RWPE1 (cell line): ENCODE data around the gene CLEC4G.
"Not testable (repeated sequence)": the region's sequence is repeated elsewhere in the genome, so short reads cannot be mapped to it uniquely, and the experiment has no call there.

ENCODE experiments used
- CTCF ChIA-PET: fragments of 350-600 bp; sonication (Branson Sonifier 250); formaldehyde crosslinking; extraction: SDS; loops from one replicate; lab custom pipeline; 2021; lab: Yijun Ruan, JAX
- POLR2A ChIA-PET: fragments of 400-600 bp; formaldehyde crosslinking; extraction: SDS; loops from one replicate; lab custom pipeline; 2020; ENCODE audit warnings: antibody characterized with exemption; ENCODE audit not compliant: low non-redundant PET; lab: Yijun Ruan, JAX
- DNase-seq: peaks from one replicate; pipeline ENCODE4 v3.0.0; 2012; ENCODE audit warnings: low spot score
- H3K27ac ChIP-seq: fragments of 450-650 bp; 2 replicates; pipeline ENCODE4 v1.5.1; 2017
- TF ChIP-seq, protein P1 (sequence below): fragments of 450-650 bp; conservative IDR thresholded peaks from 2 replicates; pipeline ENCODE4 v1.5.1; 2017; ENCODE audit warnings: low read depth, mild to moderate bottlenecking

CLEC4G gene

DNA sequence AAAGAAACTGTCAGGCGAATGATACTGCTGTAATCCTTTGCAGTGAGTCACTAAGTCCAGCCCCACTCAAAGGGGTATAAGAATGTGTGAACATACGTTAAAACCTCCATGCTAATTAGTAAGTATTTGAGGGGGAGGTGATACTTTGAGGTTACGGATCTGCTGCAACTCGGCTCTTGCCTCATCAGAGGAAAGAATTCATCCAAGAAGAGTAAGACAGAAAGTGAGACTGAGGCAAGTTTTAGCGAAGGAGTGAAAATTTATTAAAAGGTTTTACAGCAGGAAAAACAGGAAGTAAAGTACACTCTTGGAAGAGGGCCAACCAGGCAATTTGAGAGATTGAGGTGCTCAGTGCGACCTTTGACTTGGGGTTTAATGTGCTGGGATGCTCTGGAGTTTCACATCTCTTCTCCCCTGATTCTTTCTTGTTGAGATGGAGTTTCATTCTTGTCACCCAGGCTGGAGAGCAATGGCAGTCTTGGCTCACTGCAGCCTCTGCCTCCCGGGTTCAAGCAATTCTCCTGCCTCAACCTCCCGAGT, 40.9 kb upstream of the CLEC4G start:
- CTCF ChIA-PET, result no interaction called here

DNA sequence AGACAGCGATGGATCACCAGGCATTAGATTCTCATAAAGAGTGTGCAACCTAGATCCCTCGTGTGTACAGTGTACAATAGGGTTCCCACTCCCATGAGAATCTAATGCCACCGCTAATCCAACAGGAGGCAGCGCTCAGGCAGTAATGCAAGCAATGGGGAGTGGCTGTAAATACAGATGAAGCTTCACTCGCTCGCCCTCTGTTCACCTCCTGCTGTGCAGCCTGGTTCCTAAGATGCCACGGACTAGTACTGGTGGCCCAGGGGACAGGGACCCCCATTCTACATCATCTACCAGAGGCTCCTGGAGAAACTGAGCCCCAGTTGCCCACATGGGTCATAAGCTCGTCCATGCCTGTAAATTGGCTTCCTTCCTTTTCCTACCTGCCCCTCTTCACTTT, 39.2 kb upstream of the CLEC4G start:
- TF ChIP-seq, protein P1, sequence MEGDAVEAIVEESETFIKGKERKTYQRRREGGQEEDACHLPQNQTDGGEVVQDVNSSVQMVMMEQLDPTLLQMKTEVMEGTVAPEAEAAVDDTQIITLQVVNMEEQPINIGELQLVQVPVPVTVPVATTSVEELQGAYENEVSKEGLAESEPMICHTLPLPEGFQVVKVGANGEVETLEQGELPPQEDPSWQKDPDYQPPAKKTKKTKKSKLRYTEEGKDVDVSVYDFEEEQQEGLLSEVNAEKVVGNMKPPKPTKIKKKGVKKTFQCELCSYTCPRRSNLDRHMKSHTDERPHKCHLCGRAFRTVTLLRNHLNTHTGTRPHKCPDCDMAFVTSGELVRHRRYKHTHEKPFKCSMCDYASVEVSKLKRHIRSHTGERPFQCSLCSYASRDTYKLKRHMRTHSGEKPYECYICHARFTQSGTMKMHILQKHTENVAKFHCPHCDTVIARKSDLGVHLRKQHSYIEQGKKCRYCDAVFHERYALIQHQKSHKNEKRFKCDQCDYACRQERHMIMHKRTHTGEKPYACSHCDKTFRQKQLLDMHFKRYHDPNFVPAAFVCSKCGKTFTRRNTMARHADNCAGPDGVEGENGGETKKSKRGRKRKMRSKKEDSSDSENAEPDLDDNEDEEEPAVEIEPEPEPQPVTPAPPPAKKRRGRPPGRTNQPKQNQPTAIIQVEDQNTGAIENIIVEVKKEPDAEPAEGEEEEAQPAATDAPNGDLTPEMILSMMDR, result no peak
- H3K27ac ChIP-seq, result no peak overlapping the region
- ChIA-PET POLR2A (no interaction called here), CTCF (interaction anchor here (1.8 kb wide), 1 partner anchor 29 kb away, joined by 6 read pairs; no protein-coding TSS in a partner anchor)
- no peak for DNase-seq

More for the DNA sequence above, 40.9 kb upstream of the CLEC4G start:
- no peak overlapping the region for H3K27ac ChIP-seq
- DNase-seq, result peak; percentile 55
- TF ChIP-seq, protein P1, result no peak
- POLR2A ChIA-PET, result no interaction called here

DNA sequence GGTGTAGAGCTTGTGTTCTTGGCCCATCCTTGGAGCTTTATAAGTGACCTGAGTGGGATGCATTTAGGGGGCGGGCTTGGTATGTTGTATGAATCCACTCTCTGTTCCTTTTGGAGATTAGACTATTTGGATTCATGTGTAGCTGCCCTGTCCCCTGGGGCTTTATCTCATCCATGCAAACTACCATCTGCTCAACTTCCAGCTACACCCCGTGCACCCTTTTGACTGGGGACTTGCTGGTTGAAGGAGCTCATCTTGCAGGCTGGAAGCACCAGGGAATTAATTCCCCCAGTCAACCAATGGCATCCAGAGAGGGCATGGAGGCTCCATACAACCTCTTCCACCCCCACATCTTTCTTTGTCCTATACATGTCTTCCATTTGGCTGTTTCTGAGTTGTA, 37.3 kb upstream of the CLEC4G start:
- no peak overlapping the region for H3K27ac ChIP-seq
- ChIA-PET CTCF (no interaction called here), POLR2A (no interaction called here)
- no peak for DNase-seq
- TF ChIP-seq, protein P1, result no peak

DNA sequence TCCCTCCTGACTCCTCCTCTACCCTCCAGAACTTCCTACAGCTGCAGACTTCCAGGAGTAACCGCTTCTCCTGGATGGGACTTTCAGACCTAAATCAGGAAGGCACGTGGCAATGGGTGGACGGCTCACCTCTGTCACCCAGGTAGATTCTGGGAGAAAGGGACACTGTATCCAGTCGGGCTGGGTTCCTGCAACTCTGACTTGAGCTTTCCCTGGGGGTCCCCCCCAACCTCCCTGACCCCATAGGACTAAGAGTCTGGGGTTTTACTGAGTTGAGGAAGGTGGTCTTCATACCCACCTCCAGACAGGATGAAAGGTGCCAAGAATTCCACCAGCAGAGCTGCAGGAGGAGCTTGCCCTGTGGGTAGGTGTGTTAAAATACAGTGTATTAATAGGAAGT, 35.6 kb upstream of the CLEC4G start:
- TF ChIP-seq, protein P1, result no peak
- no peak overlapping the region for H3K27ac ChIP-seq
- ChIA-PET CTCF (interaction anchor here (0.8 kb wide), 1 partner anchor 199 kb away, joined by 3 read pairs; no protein-coding TSS in a partner anchor), POLR2A (no interaction called here)
- DNase-seq, result no peak

DNA sequence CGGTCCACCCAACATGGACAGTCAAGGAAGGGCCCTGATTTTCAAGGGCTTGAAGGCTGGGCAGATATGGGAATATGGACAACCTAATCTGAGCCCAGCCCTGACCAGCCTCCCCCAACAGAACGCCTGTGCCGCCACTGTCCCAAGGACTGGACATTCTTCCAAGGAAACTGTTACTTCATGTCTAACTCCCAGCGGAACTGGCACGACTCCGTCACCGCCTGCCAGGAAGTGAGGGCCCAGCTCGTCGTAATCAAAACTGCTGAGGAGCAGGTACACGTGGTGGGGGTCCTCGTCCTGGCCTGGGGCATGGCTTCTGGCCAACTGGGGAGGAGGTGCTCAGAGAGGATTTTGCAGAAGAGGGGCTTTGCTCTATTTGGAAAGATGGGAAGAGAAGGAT, 34.6 kb upstream of the CLEC4G start:
- no peak for DNase-seq
- no peak overlapping the region for H3K27ac ChIP-seq
- ChIA-PET POLR2A (no interaction called here), CTCF (no interaction called here)
- TF ChIP-seq, protein P1, result no peak

DNA sequence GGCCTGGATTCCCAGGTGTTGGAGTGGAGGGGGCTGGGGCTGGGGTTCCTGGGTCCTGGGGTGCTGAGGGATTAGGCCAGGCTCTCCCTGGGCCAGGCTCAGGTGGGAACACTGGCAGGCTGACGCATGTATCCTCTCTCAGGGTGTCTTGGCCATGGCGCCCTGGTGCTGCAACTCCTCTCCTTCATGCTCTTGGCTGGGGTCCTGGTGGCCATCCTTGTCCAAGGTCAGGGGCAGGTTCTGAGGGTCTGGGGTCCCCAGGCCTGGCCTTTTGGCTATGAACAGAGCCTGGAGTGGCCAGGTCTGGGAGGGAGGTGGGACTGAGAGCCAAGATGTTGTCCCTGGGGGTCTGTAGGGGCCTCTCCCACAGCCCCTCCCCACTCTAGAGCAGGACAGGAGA, 33.1 kb upstream of the CLEC4G start:
- DNase-seq, CTCF ChIA-PET, POLR2A ChIA-PET: not testable (repeated sequence)

DNA sequence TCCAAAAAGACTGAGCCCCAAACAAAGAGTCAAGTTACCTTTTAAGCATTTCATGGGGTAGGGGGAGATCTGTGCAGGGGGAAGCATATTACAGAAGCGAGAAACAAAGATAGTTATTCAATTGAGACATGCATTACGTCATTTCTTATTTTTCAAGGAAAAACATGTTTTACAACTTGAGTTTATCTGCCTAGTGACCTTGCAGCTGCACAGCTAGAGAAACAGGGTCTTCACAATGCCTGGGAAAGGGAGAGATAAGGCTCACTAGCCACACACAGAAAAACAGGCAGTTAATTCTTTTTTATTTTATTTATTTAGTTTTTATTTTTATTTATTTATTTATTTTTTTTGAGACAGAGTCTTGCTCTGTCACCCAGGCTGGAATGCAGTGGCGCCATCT, 32.2 kb upstream of the CLEC4G start:
- CTCF ChIA-PET, DNase-seq, H3K27ac ChIP-seq, POLR2A ChIA-PET: not testable (repeated sequence)

More for the DNA sequence above, 33.1 kb upstream of the CLEC4G start:
- not testable (repeated sequence) for H3K27ac ChIP-seq
